PC-9 (cell line): ENCODE results near the gene KRT36.

ENCODE experiments used
- EZH2 ChIP-seq: fragments of 200-600 bp; sonication (generic); IDR thresholded peaks from 2 replicates; pipeline ENCODE4 v1.8.0; 2017; ENCODE audit warnings: antibody characterized with exemption, low read depth
- TF ChIP-seq, protein P1 (sequence below): fragments of 200-600 bp; sonication (generic); conservative IDR thresholded peaks from 2 replicates; pipeline ENCODE4 v1.6.1; 2017; ENCODE audit warnings: mixed run types, antibody characterized with exemption, mild to moderate bottlenecking, moderate library complexity

DNA sequence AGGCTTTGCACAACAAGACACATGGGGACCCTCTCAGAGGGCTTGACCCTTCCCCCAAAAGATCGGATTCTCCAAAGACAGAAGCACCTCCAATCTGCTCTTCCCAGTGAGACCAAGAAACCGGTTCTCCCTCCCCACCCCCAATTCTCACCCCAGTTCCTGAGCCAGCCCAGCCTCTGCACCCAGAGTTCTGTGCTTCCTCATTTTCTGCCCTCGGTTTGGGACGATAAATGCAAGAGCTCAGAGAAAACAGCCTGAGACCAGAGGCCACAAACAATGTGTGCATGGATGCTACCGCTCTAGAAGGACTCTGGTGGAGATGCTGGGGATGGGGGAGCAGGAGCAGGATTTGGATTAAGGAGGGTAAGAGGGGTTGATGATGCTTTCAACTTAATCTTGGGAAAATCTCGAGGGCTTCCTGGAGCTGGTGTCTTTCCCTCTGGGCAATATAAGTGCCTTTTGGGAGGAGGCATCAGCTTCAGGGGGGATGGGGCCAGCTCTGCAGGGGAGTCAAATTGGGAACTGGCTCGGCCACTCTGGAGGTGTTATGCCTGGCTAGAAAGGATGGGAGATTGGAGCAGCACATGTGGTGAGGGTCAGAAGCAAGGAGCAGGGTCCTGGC lies 22.9 kb upstream of the KRT36 start:
- TF ChIP-seq, protein P1, sequence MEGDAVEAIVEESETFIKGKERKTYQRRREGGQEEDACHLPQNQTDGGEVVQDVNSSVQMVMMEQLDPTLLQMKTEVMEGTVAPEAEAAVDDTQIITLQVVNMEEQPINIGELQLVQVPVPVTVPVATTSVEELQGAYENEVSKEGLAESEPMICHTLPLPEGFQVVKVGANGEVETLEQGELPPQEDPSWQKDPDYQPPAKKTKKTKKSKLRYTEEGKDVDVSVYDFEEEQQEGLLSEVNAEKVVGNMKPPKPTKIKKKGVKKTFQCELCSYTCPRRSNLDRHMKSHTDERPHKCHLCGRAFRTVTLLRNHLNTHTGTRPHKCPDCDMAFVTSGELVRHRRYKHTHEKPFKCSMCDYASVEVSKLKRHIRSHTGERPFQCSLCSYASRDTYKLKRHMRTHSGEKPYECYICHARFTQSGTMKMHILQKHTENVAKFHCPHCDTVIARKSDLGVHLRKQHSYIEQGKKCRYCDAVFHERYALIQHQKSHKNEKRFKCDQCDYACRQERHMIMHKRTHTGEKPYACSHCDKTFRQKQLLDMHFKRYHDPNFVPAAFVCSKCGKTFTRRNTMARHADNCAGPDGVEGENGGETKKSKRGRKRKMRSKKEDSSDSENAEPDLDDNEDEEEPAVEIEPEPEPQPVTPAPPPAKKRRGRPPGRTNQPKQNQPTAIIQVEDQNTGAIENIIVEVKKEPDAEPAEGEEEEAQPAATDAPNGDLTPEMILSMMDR, result no peak
- TF ChIP-seq EZH2, result no peak
